Stimulated activated memory B cell treated with anti-CD40 and anti-IgM and Interleukin-4, amounts not matched to agents 10 μg/mL and 1 μg/mL and 100 μg/mL, for 72 hours (primary cell): ENCODE data around the gene RAB31.
A peak's percentile ranks its signal among the peaks of the same experiment; 100 is the strongest.
"Not testable (repeated sequence)": the region's sequence is repeated elsewhere in the genome, so short reads cannot be mapped to it uniquely, and the experiment has no call there.

ENCODE experiments used
- ATAC-seq: fragments of 150-1000 bp; cut with Tn5 transposase; 2 replicates; pipeline ENCODE4 v1.10.0; 2021
- H3K27ac Mint-ChIP-seq: one replicate; pipeline ENCODE4 v1.8.0; 2022; ENCODE audit warnings: mild to moderate bottlenecking, mixed read lengths
- H3K27me3 Mint-ChIP-seq: one replicate; pipeline ENCODE4 v1.8.0; 2022; ENCODE audit warnings: mixed read lengths
- H3K36me3 Mint-ChIP-seq: one replicate; pipeline ENCODE4 v1.8.0; 2022; ENCODE audit warnings: mixed read lengths
- H3K4me1 Mint-ChIP-seq: one replicate; pipeline ENCODE4 v1.8.0; 2022; ENCODE audit warnings: mixed read lengths
- H3K4me3 Mint-ChIP-seq: one replicate; pipeline ENCODE4 v1.8.0; 2022; ENCODE audit warnings: mild to moderate bottlenecking, moderate library complexity, mixed read lengths
- H3K9me3 Mint-ChIP-seq: one replicate; pipeline ENCODE4 v1.8.0; 2022; ENCODE audit warnings: mixed read lengths

The RAB31 gene, protein sequence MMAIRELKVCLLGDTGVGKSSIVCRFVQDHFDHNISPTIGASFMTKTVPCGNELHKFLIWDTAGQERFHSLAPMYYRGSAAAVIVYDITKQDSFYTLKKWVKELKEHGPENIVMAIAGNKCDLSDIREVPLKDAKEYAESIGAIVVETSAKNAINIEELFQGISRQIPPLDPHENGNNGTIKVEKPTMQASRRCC

DNA sequence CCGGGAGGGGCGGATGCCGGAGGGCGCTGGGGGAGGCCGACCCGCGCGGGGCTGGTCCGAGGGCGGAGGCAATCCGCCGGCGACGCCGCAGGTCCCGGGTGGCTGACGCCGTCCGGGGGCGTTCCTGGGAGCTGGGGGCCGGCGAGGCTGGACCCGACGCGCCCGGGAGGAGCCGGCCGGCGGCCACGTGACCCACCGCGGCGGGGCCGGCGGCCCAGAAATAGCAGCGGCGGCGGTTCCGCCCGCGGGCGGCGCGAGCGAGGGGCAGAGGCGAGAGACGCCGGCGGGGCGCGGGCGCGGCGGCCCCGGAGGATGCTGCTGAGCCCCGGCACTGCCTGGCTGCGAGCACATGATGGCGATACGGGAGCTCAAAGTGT is at the start of gene RAB31:
Gene RAB31 (plus strand): TSS at position 245 of the 377 bp plus-strand sequence. CDS start 105 bp downstream, at position 350.
- H3K36me3 Mint-ChIP-seq, result peaks cover 13% of the 10 kb centered on the region
- peak; percentile 82 for ATAC-seq
- H3K4me3 Mint-ChIP-seq, result peak within 1 kb of the TSS; percentile 97
- peaks cover 76% of the 10 kb centered on the region for H3K4me1 Mint-ChIP-seq
- H3K9me3 Mint-ChIP-seq, result no peaks in the 10 kb centered on the region
- no peaks in the 10 kb centered on the region for H3K27me3 Mint-ChIP-seq
- peak within 1 kb of the TSS; percentile 98 for H3K27ac Mint-ChIP-seq

GRCh38 chr18:9659499-9660375 is 48.4 kb upstream of the RAB31 start:
- H3K36me3 Mint-ChIP-seq, result no peaks in the 10 kb centered on the region
- no peak for ATAC-seq
- no peak overlapping the region for H3K4me3 Mint-ChIP-seq
- H3K27me3 Mint-ChIP-seq, result peaks cover 9% of the 10 kb centered on the region
- H3K4me1 Mint-ChIP-seq, result no peaks in the 10 kb centered on the region
- H3K9me3 Mint-ChIP-seq, result no peaks in the 10 kb centered on the region
- no peak overlapping the region for H3K27ac Mint-ChIP-seq

DNA sequence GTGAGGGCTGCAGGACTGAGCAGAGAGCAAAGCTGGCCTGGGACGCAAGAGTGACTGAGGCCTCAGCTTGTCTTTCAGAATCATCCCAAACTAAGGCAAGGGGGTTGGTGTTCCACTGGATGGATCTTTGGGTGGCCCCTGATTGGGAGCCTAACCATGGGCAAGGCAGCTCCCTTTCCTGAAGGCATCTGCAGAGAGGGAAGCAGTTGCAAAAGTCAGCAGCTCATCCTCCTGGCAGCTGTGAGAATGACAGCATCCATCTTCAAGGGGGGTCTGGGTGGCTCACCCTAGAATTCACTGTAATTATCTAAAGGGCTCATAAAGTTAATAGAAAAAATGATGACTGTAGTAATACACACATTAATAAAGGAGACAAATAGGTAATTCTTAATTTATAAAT is 46.5 kb upstream of the RAB31 start:
- Mint-ChIP-seq H3K27ac (no peak overlapping the region), H3K36me3 (no peaks in the 10 kb centered on the region), H3K4me1 (no peaks in the 10 kb centered on the region), H3K4me3 (no peak overlapping the region), H3K27me3 (peaks cover 9% of the 10 kb centered on the region), H3K9me3 (no peaks in the 10 kb centered on the region)
- ATAC-seq, result no peak

DNA sequence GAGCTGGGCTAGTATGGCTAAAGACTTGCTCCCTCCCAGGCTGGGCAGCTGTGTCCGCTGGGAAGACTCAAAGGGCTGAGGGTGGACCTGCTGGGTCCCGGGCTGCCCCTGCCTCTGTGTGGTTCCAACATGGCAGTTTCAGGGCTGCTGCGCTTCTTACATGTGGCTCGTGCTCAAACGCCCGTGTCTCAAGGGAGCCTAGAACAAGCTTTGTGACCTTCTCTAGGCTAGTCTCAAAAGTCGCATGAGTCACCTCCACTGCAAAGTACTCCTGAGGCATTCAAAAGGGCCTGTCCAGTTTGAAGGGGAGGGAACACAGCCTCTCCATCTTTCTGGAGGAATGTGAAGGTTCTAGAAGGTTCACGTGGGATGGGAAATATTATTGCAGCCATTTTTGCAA is 44.7 kb upstream of the RAB31 start:
- Mint-ChIP-seq H3K36me3 (no peaks in the 10 kb centered on the region), H3K4me3 (no peak overlapping the region), H3K27ac (no peak overlapping the region), H3K4me1 (no peaks in the 10 kb centered on the region), H3K27me3 (peaks cover 9% of the 10 kb centered on the region), H3K9me3 (no peaks in the 10 kb centered on the region)
- ATAC-seq, result peak; percentile 62

GRCh38 chr18:9665314-9665713 is 42.8 kb upstream of the RAB31 start:
- no peaks in the 10 kb centered on the region for H3K27me3 Mint-ChIP-seq
- H3K36me3 Mint-ChIP-seq, result no peaks in the 10 kb centered on the region
- no peak overlapping the region for H3K4me3 Mint-ChIP-seq
- no peak overlapping the region for H3K27ac Mint-ChIP-seq
- H3K4me1 Mint-ChIP-seq, result no peaks in the 10 kb centered on the region
- no peaks in the 10 kb centered on the region for H3K9me3 Mint-ChIP-seq
- no peak for ATAC-seq

GRCh38 chr18:9666548-9666947 is 41.6 kb upstream of the RAB31 start:
- Mint-ChIP-seq H3K4me1 (no peaks in the 10 kb centered on the region), H3K27me3 (no peaks in the 10 kb centered on the region), H3K36me3 (no peaks in the 10 kb centered on the region), H3K4me3 (no peak overlapping the region), H3K9me3 (no peaks in the 10 kb centered on the region), H3K27ac (no peak overlapping the region)
- ATAC-seq, result no peak

DNA sequence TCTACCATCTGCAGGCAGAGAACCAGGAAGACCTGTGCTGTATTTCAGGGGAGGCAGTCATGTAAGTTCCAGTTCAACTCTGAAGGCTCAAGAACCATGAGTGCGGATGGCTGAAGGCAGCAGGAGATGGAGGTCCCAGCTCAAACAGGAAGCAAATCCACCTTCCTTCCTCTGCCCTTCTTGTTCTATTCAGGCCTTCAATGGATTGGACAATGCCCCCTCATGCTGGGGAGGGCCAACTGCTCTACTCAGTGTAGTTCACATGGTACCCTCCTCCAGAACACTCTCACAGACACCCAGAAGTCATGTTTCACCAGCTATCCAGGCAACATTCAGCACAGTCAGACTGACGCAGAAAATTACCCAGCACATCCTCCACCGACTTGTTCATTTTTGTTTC is 39.1 kb upstream of the RAB31 start:
- Mint-ChIP-seq H3K9me3 (no peaks in the 10 kb centered on the region), H3K27me3 (no peaks in the 10 kb centered on the region), H3K4me1 (peaks cover 7% of the 10 kb centered on the region), H3K27ac (no peak overlapping the region), H3K36me3 (no peaks in the 10 kb centered on the region), H3K4me3 (no peak overlapping the region)
- no peak for ATAC-seq

DNA sequence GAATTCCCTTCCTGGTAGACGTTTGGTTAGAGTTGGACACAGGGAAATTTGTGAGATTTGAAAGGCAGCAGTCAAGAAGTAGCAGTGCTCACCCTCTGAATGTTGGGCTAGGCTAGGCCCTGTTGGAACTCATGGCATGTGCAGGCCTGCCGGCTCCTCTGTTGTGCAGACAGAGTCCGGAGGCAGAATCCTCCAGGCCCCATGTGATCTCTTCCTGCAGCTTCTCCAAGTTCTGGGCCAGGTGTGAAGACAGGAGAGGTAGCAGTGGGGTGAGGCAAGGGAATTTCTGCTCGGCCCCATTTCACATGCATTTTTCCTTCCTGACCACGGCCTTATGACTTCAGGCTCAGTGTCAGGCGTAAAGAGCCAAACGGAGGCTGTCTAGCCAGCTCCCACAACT is 36.9 kb upstream of the RAB31 start:
- H3K4me3 Mint-ChIP-seq, result no peak overlapping the region
- no peaks in the 10 kb centered on the region for H3K27me3 Mint-ChIP-seq
- H3K9me3 Mint-ChIP-seq, result no peaks in the 10 kb centered on the region
- no peak for ATAC-seq
- H3K4me1 Mint-ChIP-seq, result peaks cover 7% of the 10 kb centered on the region
- H3K27ac Mint-ChIP-seq, result no peak overlapping the region
- H3K36me3 Mint-ChIP-seq, result no peaks in the 10 kb centered on the region

DNA sequence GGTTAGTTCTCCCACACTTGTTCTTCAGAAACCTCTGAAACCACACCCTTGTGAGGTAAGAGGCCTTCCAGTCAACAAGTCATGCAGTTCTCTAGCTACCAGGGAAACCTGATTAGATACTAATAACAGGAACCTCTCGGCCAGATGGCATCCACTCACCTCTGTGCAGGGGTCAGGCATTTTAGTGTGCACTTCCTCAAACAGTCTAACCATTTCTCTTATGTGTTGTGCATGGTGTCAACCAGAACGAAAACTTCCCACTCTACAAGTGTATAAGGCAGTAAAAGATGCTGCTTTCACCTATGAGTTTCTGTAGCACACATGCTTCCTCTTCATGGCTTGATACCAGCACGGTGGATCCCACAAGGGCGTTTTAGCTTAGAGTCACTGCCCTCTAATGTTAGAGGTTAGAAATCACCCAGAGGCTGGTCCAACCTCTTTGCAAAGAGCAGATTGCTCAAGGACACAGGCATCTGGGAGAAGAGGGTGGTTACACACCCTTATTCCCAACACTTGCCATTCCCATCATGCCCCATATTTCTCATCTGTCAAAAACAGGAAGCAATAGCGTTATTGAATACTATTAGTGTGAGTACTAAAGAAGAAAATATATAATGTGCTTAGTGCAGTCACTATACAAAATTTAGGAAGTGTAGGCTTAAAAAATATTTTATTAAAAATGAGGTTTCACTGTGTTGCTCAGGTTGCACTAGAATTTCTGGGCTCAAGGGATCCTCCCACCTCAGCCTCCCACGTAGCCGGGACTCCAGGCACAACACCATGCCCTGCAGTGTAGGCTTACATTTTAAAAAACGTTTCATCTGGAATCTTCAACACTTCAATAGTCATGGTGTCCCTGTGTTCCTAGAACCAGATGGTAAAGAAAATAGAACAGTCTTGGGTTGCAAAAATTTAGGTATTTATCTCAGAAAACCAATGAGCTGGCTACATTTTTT is 34.5 kb upstream of the RAB31 start:
- Mint-ChIP-seq H3K27me3 (no peaks in the 10 kb centered on the region), H3K4me1 (peaks cover 7% of the 10 kb centered on the region), H3K36me3 (no peaks in the 10 kb centered on the region), H3K27ac (peak overlapping the region; percentile 86), H3K4me3 (no peak overlapping the region), H3K9me3 (no peaks in the 10 kb centered on the region)
- peak; percentile 99 for ATAC-seq

- H3K4me1 Mint-ChIP-seq, result peaks cover 12% of the 10 kb centered on the region
- H3K36me3 Mint-ChIP-seq, H3K27ac Mint-ChIP-seq, H3K9me3 Mint-ChIP-seq, ATAC-seq, H3K4me3 Mint-ChIP-seq, H3K27me3 Mint-ChIP-seq: not testable (repeated sequence)
Observed at GRCh38 chr18:9678216-9678615, 29.9 kb upstream of the RAB31 start.

DNA sequence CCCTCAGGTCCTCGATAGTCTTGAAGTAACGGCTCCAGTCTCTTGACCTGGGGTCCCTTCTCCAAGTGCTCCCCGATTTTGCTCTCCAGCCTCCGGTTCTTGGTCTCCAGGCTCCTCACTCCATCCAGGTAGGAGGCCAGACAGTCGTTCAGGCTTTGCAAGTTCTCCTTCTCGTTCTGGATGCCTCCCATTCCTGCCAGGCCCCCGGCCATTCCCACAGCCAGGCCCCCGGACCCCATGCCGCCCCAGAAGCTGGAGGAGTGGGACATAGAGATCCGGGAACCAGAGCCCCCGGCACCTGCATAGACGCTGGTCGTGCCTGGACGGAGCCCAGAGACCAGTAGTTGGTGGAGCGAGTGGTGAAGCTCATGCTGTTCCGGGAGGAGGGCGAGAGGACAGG is 29.0 kb upstream of the RAB31 start:
- no peaks in the 10 kb centered on the region for H3K9me3 Mint-ChIP-seq
- H3K27me3 Mint-ChIP-seq, result no peaks in the 10 kb centered on the region
- no peak overlapping the region for H3K4me3 Mint-ChIP-seq
- peaks cover 5% of the 10 kb centered on the region for H3K4me1 Mint-ChIP-seq
- no peaks in the 10 kb centered on the region for H3K36me3 Mint-ChIP-seq
- H3K27ac Mint-ChIP-seq, result peak overlapping the region; percentile 46
- ATAC-seq, result no peak

GRCh38 chr18:9681217-9681616 is 26.9 kb upstream of the RAB31 start:
- no peaks in the 10 kb centered on the region for H3K27me3 Mint-ChIP-seq
- no peaks in the 10 kb centered on the region for H3K36me3 Mint-ChIP-seq
- no peak for ATAC-seq
- H3K27ac Mint-ChIP-seq, result no peak overlapping the region
- no peaks in the 10 kb centered on the region for H3K9me3 Mint-ChIP-seq
- H3K4me3 Mint-ChIP-seq, result no peak overlapping the region
- peaks cover 13% of the 10 kb centered on the region for H3K4me1 Mint-ChIP-seq

GRCh38 chr18:9682572-9682971 is 25.5 kb upstream of the RAB31 start:
- H3K4me3 Mint-ChIP-seq, result no peak overlapping the region
- no peak overlapping the region for H3K27ac Mint-ChIP-seq
- no peaks in the 10 kb centered on the region for H3K9me3 Mint-ChIP-seq
- ATAC-seq, result no peak
- no peaks in the 10 kb centered on the region for H3K36me3 Mint-ChIP-seq
- H3K27me3 Mint-ChIP-seq, result no peaks in the 10 kb centered on the region
- peaks cover 13% of the 10 kb centered on the region for H3K4me1 Mint-ChIP-seq

DNA sequence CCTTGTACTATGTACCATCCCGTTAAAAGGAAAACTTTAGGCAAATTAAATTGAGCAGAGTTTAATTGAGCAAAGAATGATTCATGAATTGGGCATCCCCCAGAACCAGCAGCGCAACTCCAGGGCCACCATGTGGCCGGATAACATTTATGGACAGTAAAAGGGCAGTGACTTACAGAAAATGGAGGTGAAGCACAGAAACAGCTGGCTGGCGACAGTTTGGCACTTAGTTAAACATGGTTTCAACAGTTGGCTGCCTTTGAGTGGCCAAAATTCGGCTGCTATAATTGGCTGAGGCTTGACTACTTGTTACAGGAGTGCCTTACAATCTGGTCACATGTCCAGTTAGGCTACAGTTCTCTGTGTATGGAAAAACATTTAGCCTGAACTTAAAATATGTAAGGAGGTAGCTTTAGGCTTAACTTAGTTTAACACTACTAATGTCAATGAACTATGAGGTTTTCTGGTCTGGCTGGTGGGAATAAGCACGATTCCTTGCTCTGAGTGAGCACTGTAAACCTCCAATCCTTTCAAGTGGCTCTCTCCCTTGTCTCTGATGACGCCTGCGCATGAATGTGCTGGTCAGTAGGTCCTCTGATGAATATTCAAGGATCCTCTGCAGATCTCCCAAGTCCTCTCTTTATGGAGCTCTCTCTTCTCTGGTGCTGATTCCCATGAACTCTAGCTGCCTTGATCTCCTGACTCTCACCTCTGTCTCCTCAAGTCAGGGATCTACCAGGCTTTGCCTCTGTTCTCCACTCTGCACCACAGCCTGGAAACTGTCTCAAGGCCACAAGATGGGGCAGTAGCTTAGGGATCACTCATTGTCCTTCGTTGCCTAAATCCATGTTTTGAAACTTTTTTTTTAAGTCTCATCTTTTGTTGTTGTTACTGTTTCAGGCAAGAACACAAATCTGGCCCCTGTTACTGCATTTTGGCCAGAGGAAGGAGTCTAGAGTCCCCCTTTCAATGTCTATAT is 24.4 kb upstream of the RAB31 start:
- Mint-ChIP-seq H3K4me1 (peaks cover 13% of the 10 kb centered on the region), H3K9me3 (no peaks in the 10 kb centered on the region), H3K27ac (no peak overlapping the region), H3K36me3 (no peaks in the 10 kb centered on the region), H3K27me3 (no peaks in the 10 kb centered on the region), H3K4me3 (no peak overlapping the region)
- no peak for ATAC-seq
